A673 (cell line): Measurements from ENCODE around the gene RNF180.

Source experiments
- CTCF ChIP-seq: fragments of 300-800, 200-600 bp; sonication (generic); conservative IDR thresholded peaks from 2 replicates; pipeline ENCODE4 v1.5.1; 2017; ENCODE audit warnings: low read depth, mild to moderate bottlenecking, antibody characterized with exemption, low read length, moderate library complexity, mixed read lengths
- EZH2 ChIP-seq: fragments of 200-600 bp; sonication (generic); IDR thresholded peaks from 2 replicates; pipeline ENCODE4 v1.6.1; 2017; ENCODE audit warnings: borderline replicate concordance, low read depth, mild to moderate bottlenecking, mixed read lengths, antibody characterized with exemption, low read length; ENCODE audit not compliant: poor library complexity, severe bottlenecking

GRCh38 chr5:64312491-64312890 is 146.8 kb downstream of the RNF180 start:
- TF ChIP-seq CTCF (no peak), EZH2 (no peak)
